Adrenal gland (tissue), 5 donors: Measurements from ENCODE around the gene FAM200B.

Experiments used
- POLR2A ChIP-seq, 2 donors: fragments of 450-650 bp; IDR thresholded peaks; one replicate each; pipeline ENCODE4 v1.6.1; 2017; ENCODE audit warnings: antibody characterized with exemption in 2 of 2, mild to moderate bottlenecking in 2 of 2, moderate library complexity in 1 of 2
- TF ChIP-seq, protein P1 (sequence below), 6 experiments: fragments of 450-650 bp in 4 of 6; fragments of 200-600 bp in 2 of 6; sonication (generic) in 1 of 6; IDR thresholded peaks; 1 replicate in 5 of 6; 2 replicates in 1 of 6; pipeline versions ENCODE4 v1.5.1 to v1.8.0; 2016 to 2021; ENCODE audit warnings: antibody characterized with exemption in 6 of 6, mild to moderate bottlenecking in 2 of 6, moderate library complexity in 1 of 6
- donor health status: DM: no; HTN: no; CAD: no.

- TF ChIP-seq, protein P1, sequence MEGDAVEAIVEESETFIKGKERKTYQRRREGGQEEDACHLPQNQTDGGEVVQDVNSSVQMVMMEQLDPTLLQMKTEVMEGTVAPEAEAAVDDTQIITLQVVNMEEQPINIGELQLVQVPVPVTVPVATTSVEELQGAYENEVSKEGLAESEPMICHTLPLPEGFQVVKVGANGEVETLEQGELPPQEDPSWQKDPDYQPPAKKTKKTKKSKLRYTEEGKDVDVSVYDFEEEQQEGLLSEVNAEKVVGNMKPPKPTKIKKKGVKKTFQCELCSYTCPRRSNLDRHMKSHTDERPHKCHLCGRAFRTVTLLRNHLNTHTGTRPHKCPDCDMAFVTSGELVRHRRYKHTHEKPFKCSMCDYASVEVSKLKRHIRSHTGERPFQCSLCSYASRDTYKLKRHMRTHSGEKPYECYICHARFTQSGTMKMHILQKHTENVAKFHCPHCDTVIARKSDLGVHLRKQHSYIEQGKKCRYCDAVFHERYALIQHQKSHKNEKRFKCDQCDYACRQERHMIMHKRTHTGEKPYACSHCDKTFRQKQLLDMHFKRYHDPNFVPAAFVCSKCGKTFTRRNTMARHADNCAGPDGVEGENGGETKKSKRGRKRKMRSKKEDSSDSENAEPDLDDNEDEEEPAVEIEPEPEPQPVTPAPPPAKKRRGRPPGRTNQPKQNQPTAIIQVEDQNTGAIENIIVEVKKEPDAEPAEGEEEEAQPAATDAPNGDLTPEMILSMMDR (IDR thresholded peaks at IDR 0.05) = no peak
- TF ChIP-seq POLR2A (IDR thresholded peaks at IDR 0.05) = no peak
Observed at GRCh38 chr4:15658136-15658770, 23.4 kb upstream of the FAM200B start.
